Uterus (tissue), 4 donors: Measurements from ENCODE around the gene LDLR. TPM values are rescaled to one million over a fixed set of nuclear protein-coding genes. Genes with fewer than 3 reads are reported as not detected.
A peak's percentile ranks its signal among the peaks of the same experiment; 100 is the strongest.

Experiments
- DNase-seq, 2 donors: peaks; one replicate each; pipeline ENCODE4 v3.0.0-alpha.2; 2019 to 2020
- H3K27ac ChIP-seq, 2 donors: fragments of 200-600 bp; sonication (generic); 1 replicate in 1 of 2; 2 replicates in 1 of 2; pipeline ENCODE4 v1.5.1; 2016 to 2018
- H3K27me3 ChIP-seq, 2 donors: fragments of 200-600 bp; sonication (generic); one replicate each; pipeline ENCODE4 v1.5.1; 2018 to 2019; ENCODE audit warnings: control low read depth in 1 of 2
- H3K36me3 ChIP-seq, 2 donors: fragments of 200-600 bp; sonication (generic); one replicate each; pipeline ENCODE4 v1.5.1; 2019; ENCODE audit warnings: control low read depth in 1 of 2
- H3K4me1 ChIP-seq, 2 donors: fragments of 200-600 bp; sonication (generic); one replicate each; pipeline ENCODE4 v1.5.1; 2018 to 2019; ENCODE audit warnings: control low read depth in 1 of 2
- H3K4me3 ChIP-seq, 2 donors: fragments of 200-600 bp; sonication (generic); 1 replicate in 1 of 2; 2 replicates in 1 of 2; pipeline ENCODE4 v1.5.1; 2018 to 2019; ENCODE audit warnings: mild to moderate bottlenecking in 1 of 2
- H3K9me3 ChIP-seq, 2 donors: fragments of 200-600 bp; sonication (generic); one replicate each; pipeline ENCODE4 v1.5.1; 2019; ENCODE audit warnings: control low read depth in 1 of 2
- CTCF ChIP-seq, 4 experiments: fragments of 200-600 bp in 2 of 4; fragments of 450-650 bp in 2 of 4; sonication (generic) in 2 of 4; IDR thresholded peaks; one replicate each; pipeline ENCODE4 v1.5.1; 2016 to 2019; ENCODE audit warnings: antibody characterized with exemption in 4 of 4, mild to moderate bottlenecking in 2 of 4, moderate library complexity in 1 of 4
- POLR2A ChIP-seq, 2 donors: fragments of 450-650 bp; IDR thresholded peaks; one replicate each; pipeline ENCODE4 v1.6.1; 2016; ENCODE audit warnings: antibody characterized with exemption in 2 of 2, mild to moderate bottlenecking in 1 of 2, moderate library complexity in 1 of 2
- intact Hi-C: fragments of 100-400 bp; cut with DNase I; formaldehyde crosslinking; loops from one replicate; pipeline ENCODE4 v1.15.1; 2023; ENCODE audit warnings: low total_unique reads
- total RNA-seq, 4 donors: library from RNA; depleted of rRNA in 3 of 4; stranded (reverse); fragments of >200 nt in 3 of 4; gene quantifications; one replicate each; pipeline versions ENCODE4 v1.1.0 to v1.2.4, GENCODE V29; 2014 to 2023
- donor health status: DM: yes; HTN: yes; CAD: no.

LDLR gene
- total RNA-seq, 4 donors from 2014 or later = 7.9 to 55.3 (median 48.8) TPM

- H3K27ac ChIP-seq = peak overlapping the region; percentile 88 to 89
- peaks cover 2 to 14% of the 10 kb centered on the region in 2 donors for H3K4me1 ChIP-seq
- H3K9me3 ChIP-seq = no peaks in the 10 kb centered on the region
- TF ChIP-seq POLR2A (IDR thresholded peaks at IDR 0.05) (no peak), CTCF (IDR thresholded peaks at IDR 0.05) (no peak)
- no peaks in the 10 kb centered on the region for H3K27me3 ChIP-seq
- no peaks in the 10 kb centered on the region for H3K36me3 ChIP-seq
- intact Hi-C loops = no loop called here
- DNase-seq = no peak
- no peak overlapping the region for H3K4me3 ChIP-seq
These were observed 61.9 kb downstream of the LDLR start for GRCh38 chr19:11151181-11151580.

- Histone ChIP-seq H3K27ac (peak overlapping the region; percentile 88 to 89), H3K36me3 (no peaks in the 10 kb centered on the region), H3K4me3 (no peak overlapping the region), H3K9me3 (no peaks in the 10 kb centered on the region), H3K4me1 (peaks cover 6 to 14% of the 10 kb centered on the region in 2 donors), H3K27me3 (no peaks in the 10 kb centered on the region)
- peak; percentile 87 to 93 for DNase-seq
- intact Hi-C loops = no loop called here
- TF ChIP-seq CTCF (IDR thresholded peaks at IDR 0.05) (no peak), POLR2A (IDR thresholded peaks at IDR 0.05) (no peak)
These were observed 63.2 kb downstream of the LDLR start for GRCh38 chr19:11152318-11153062.

- Histone ChIP-seq H3K27me3 (no peaks in the 10 kb centered on the region), H3K36me3 (no peaks in the 10 kb centered on the region), H3K4me1 (peaks cover 6 to 14% of the 10 kb centered on the region in 2 donors), H3K4me3 (no peak overlapping the region), H3K9me3 (no peaks in the 10 kb centered on the region), H3K27ac (peak overlapping the region in 1 of 2 donors; percentile 88)
- TF ChIP-seq POLR2A (IDR thresholded peaks at IDR 0.05) = no peak
- no peak for TF ChIP-seq CTCF (IDR thresholded peaks at IDR 0.05)
- intact Hi-C loops = no loop called here
- DNase-seq = no peak
These were observed 65.4 kb downstream of the LDLR start for GRCh38 chr19:11154683-11155047.

GRCh38 chr19:11155373-11156120 is 66.3 kb downstream of the LDLR start, which contains the start of gene SPC24:
SPC24 (minus strand) TSS chr19:11155782; CDS start chr19:11155776, 6 bp downstream.
- peak within 1 kb of the TSS; percentile 93 to 96 for H3K27ac ChIP-seq
- H3K9me3 ChIP-seq = no peaks in the 10 kb centered on the region
- peak within 1 kb of the TSS; percentile 26 to 35 for H3K4me3 ChIP-seq
- H3K36me3 ChIP-seq = no peaks in the 10 kb centered on the region
- intact Hi-C loops = no loop called here
- no peaks in the 10 kb centered on the region for H3K27me3 ChIP-seq
- DNase-seq = peak; percentile 94 to 96
- peaks cover 6 to 14% of the 10 kb centered on the region in 2 donors for H3K4me1 ChIP-seq
- TF ChIP-seq CTCF (IDR thresholded peaks at IDR 0.05) = no peak
- peak; percentile 38 to 45 for TF ChIP-seq POLR2A (IDR thresholded peaks at IDR 0.05)
